Measurements from ENCODE around the gene DOCK4. TPM values are rescaled to one million over a fixed set of nuclear protein-coding genes. Genes with fewer than 3 reads are reported as not detected.

The DOCK4 gene
- total and polyA plus RNA-seq, 2 experiments from 2014 or later = 2.1 to 5.0 TPM

- no peak for TF ChIP-seq EZH2 (IDR thresholded peaks at IDR 0.05; ENCODE audit: insufficient read depth, poor library complexity, severe bottlenecking)
- no peak for TF ChIP-seq EZH2phosphoT487 (IDR thresholded peaks at IDR 0.05; ENCODE audit: insufficient read depth, low read depth)
- Histone ChIP-seq H3K4me1 (ENCODE audit: insufficient read depth) (no peaks in the 10 kb centered on the region), H3K9me3 (ENCODE audit: low read depth) (no peaks in the 10 kb centered on the region), H3F3A (ENCODE audit: insufficient read depth) (no peaks in the 10 kb centered on the region), H4K20me1 (ENCODE audit: insufficient read depth) (no peaks in the 10 kb centered on the region), H3K79me2 (ENCODE audit: insufficient read depth) (no peaks in the 10 kb centered on the region), H3K27ac (no peak overlapping the region), H3K9ac (no peak overlapping the region), H3K9me2 (ENCODE audit: insufficient read depth) (no peaks in the 10 kb centered on the region), H2AFZ (no peak overlapping the region), H3K36me3 (ENCODE audit: low read depth) (no peaks in the 10 kb centered on the region), H3K27me3 (replicated peaks; ENCODE audit: insufficient read depth) (no peaks in the 10 kb centered on the region), H3K4me2 (ENCODE audit: unreplicated experiment) (no peak overlapping the region), H3K4me3 (no peak overlapping the region)
- in situ Hi-C loops (cut with MboI) = no loop called here
- DNase-seq = no peak
- 90 to 93% methylated on average over 3 of the region's 3 CpGs for WGBS, 2 experiments (ENCODE audit: low coverage in 1 of 2, low lambda C conversion rate in 2 of 2, missing lambda C conversion rate in 2 of 2)
Measured at GRCh38 chr7:112015146-112015545, 191.1 kb downstream of the DOCK4 start.

GRCh38 chr7:112014347-112014746 lies 191.9 kb downstream of the DOCK4 start:
- Histone ChIP-seq H3K4me2 (ENCODE audit: unreplicated experiment) (no peak overlapping the region), H3F3A (ENCODE audit: insufficient read depth) (peaks cover 2% of the 10 kb centered on the region), H2AFZ (no peak overlapping the region), H3K36me3 (ENCODE audit: low read depth) (no peaks in the 10 kb centered on the region), H3K27ac (no peak overlapping the region), H3K9ac (no peak overlapping the region), H4K20me1 (ENCODE audit: insufficient read depth) (no peaks in the 10 kb centered on the region), H3K9me2 (ENCODE audit: insufficient read depth) (no peaks in the 10 kb centered on the region), H3K4me1 (ENCODE audit: insufficient read depth) (no peaks in the 10 kb centered on the region), H3K79me2 (ENCODE audit: insufficient read depth) (no peaks in the 10 kb centered on the region), H3K27me3 (replicated peaks; ENCODE audit: insufficient read depth) (no peaks in the 10 kb centered on the region), H3K4me3 (no peak overlapping the region), H3K9me3 (ENCODE audit: low read depth) (no peaks in the 10 kb centered on the region)
- 92 to 95% methylated on average over 1 of the region's 1 CpG for WGBS, 2 experiments (ENCODE audit: low coverage in 1 of 2, low lambda C conversion rate in 2 of 2, missing lambda C conversion rate in 2 of 2)
- TF ChIP-seq EZH2 (IDR thresholded peaks at IDR 0.05; ENCODE audit: insufficient read depth, poor library complexity, severe bottlenecking) (no peak), EZH2phosphoT487 (IDR thresholded peaks at IDR 0.05; ENCODE audit: insufficient read depth, low read depth) (no peak)
- in situ Hi-C loops (cut with MboI) = no loop called here
- no peak for DNase-seq

- Histone ChIP-seq H3F3A (ENCODE audit: insufficient read depth) (peaks cover 13% of the 10 kb centered on the region), H3K27ac (no peak overlapping the region), H3K9me3 (ENCODE audit: low read depth) (no peaks in the 10 kb centered on the region), H2AFZ (no peak overlapping the region), H3K9me2 (ENCODE audit: insufficient read depth) (no peaks in the 10 kb centered on the region), H3K27me3 (replicated peaks; ENCODE audit: insufficient read depth) (no peaks in the 10 kb centered on the region), H3K36me3 (ENCODE audit: low read depth) (no peaks in the 10 kb centered on the region), H3K79me2 (ENCODE audit: insufficient read depth) (no peaks in the 10 kb centered on the region), H3K4me3 (no peak overlapping the region), H3K4me2 (ENCODE audit: unreplicated experiment) (no peak overlapping the region), H3K9ac (no peak overlapping the region), H3K4me1 (ENCODE audit: insufficient read depth) (no peaks in the 10 kb centered on the region), H4K20me1 (ENCODE audit: insufficient read depth) (no peaks in the 10 kb centered on the region)
- in situ Hi-C loops (cut with MboI) = no loop called here
- DNase-seq = no peak
- 73 to 82% methylated on average over 5 of the region's 5 CpGs for WGBS, 2 experiments (ENCODE audit: low coverage in 1 of 2, low lambda C conversion rate in 2 of 2, missing lambda C conversion rate in 2 of 2)
- TF ChIP-seq EZH2phosphoT487 (IDR thresholded peaks at IDR 0.05; ENCODE audit: insufficient read depth, low read depth) (no peak), EZH2 (IDR thresholded peaks at IDR 0.05; ENCODE audit: insufficient read depth, poor library complexity, severe bottlenecking) (no peak)
Measured at GRCh38 chr7:112013274-112013673, 192.9 kb downstream of the DOCK4 start.

GRCh38 chr7:112012242-112012641 lies 194.0 kb downstream of the DOCK4 start:
- TF ChIP-seq EZH2 (IDR thresholded peaks at IDR 0.05; ENCODE audit: insufficient read depth, poor library complexity, severe bottlenecking) (no peak), EZH2phosphoT487 (IDR thresholded peaks at IDR 0.05; ENCODE audit: insufficient read depth, low read depth) (no peak)
- Histone ChIP-seq H3K9ac (no peak overlapping the region), H4K20me1 (ENCODE audit: insufficient read depth) (no peaks in the 10 kb centered on the region), H3K9me3 (ENCODE audit: low read depth) (no peaks in the 10 kb centered on the region), H2AFZ (no peak overlapping the region), H3K4me2 (ENCODE audit: unreplicated experiment) (no peak overlapping the region), H3K27me3 (replicated peaks; ENCODE audit: insufficient read depth) (no peaks in the 10 kb centered on the region), H3K4me1 (ENCODE audit: insufficient read depth) (no peaks in the 10 kb centered on the region), H3K4me3 (no peak overlapping the region), H3K9me2 (ENCODE audit: insufficient read depth) (no peaks in the 10 kb centered on the region), H3K36me3 (ENCODE audit: low read depth) (no peaks in the 10 kb centered on the region), H3K27ac (no peak overlapping the region), H3F3A (ENCODE audit: insufficient read depth) (peaks cover 14% of the 10 kb centered on the region), H3K79me2 (ENCODE audit: insufficient read depth) (no peaks in the 10 kb centered on the region)
- DNase-seq = no peak
- 87 to 90% methylated on average over 5 of the region's 5 CpGs for WGBS, 2 experiments (ENCODE audit: low coverage in 1 of 2, low lambda C conversion rate in 2 of 2, missing lambda C conversion rate in 2 of 2)
- in situ Hi-C loops (cut with MboI) = no loop called here

- Histone ChIP-seq H3K79me2 (ENCODE audit: insufficient read depth) (no peaks in the 10 kb centered on the region), H3F3A (ENCODE audit: insufficient read depth) (peaks cover 14% of the 10 kb centered on the region), H3K36me3 (ENCODE audit: low read depth) (no peaks in the 10 kb centered on the region), H4K20me1 (ENCODE audit: insufficient read depth) (no peaks in the 10 kb centered on the region), H3K4me1 (ENCODE audit: insufficient read depth) (no peaks in the 10 kb centered on the region), H3K9me2 (ENCODE audit: insufficient read depth) (no peaks in the 10 kb centered on the region), H3K4me3 (no peak overlapping the region), H2AFZ (no peak overlapping the region), H3K4me2 (ENCODE audit: unreplicated experiment) (no peak overlapping the region), H3K9me3 (ENCODE audit: low read depth) (no peaks in the 10 kb centered on the region), H3K9ac (no peak overlapping the region), H3K27ac (no peak overlapping the region), H3K27me3 (replicated peaks; ENCODE audit: insufficient read depth) (no peaks in the 10 kb centered on the region)
- 71 to 76% methylated on average over 4 of the region's 4 CpGs for WGBS, 2 experiments (ENCODE audit: low coverage in 1 of 2, low lambda C conversion rate in 2 of 2, missing lambda C conversion rate in 2 of 2)
- in situ Hi-C loops (cut with MboI) = no loop called here
- TF ChIP-seq EZH2phosphoT487 (IDR thresholded peaks at IDR 0.05; ENCODE audit: insufficient read depth, low read depth) (no peak), EZH2 (IDR thresholded peaks at IDR 0.05; ENCODE audit: insufficient read depth, poor library complexity, severe bottlenecking) (no peak)
- no peak for DNase-seq
Measured at GRCh38 chr7:112010994-112011393, 195.2 kb downstream of the DOCK4 start.
